ENCODE results near the gene KRTAP10-10.
"Not testable (repeated sequence)": the region's sequence is repeated elsewhere in the genome, so short reads cannot be mapped to it uniquely, and the experiment has no call there.

KRTAP10-10 gene

DNA sequence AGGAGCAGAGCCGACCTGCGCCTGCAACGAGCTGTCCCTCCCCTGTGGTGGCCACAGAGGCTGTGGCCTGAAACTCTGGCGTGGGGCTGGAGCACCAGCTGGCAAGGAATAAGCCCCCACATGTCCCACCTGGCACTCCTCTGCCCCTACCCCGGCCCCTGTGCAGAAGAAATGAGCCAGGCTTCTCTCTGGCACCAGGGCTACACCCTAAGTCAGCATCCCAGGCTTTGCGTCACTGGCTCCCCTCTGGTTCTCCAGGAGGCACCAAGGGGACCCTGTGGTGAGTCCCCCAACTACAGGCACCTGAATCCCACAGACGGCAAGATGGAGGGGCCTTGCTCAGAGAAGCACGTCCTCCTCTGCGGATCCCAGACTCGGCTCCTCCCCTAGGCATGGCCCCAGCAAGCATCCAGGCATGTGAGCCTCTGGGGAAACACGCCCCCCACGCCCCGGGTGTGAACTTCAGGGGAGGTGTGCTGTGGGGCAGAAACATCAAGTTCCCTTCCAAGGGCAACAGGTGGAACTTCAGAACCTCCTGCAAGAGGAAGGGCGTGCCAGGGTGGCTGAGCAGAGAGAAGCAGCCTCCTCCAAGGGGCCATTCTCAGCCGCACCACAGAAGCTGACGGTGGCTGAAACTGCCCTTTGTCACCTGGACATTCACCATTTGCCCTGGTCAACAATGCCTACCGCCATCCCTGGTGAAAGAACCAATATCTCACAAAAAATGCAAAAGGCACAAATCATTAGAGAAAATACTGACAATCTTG, 33.9 kb upstream of the KRTAP10-10 start:
- DNase-seq, result no peak

DNA sequence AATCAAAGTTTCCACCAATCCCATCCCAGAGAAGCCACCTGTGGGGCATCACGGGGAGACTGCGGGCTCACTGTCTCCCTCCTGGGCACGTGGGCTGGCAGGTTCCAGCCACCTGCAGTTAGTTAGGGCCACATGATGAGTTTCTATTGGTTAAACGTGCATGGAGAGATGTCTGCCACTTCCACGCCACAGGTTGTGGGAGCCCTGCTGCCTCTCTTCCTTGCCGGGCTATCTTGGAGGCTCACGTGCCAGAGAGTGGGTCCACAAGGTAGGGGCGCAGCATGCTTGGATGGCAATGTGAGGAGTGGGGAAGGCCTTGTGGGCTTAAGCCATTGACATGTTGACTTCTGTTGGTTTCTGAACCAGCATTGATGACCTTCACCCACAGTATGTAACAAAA, 33.2 kb upstream of the KRTAP10-10 start:
- DNase-seq, result no peak

DNA sequence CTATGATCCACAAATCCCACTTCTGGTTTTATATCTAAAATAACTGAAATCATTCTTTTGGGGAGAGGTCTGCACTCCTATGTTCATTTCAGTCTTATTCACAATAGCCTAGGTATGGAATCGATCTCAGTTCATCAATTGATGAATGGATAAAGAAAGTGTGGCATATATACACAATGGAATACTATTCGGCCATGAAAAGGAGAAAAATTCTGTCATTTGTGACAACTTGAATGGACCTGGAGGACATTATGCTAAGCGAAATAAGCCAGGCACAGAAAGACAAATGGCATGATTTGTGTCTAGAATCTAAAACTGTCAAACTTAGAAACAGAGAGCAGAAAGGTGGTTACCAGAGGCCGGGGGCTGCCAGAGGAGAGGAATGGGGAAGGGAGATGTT, 30.7 kb upstream of the KRTAP10-10 start:
- no peak for DNase-seq

DNA sequence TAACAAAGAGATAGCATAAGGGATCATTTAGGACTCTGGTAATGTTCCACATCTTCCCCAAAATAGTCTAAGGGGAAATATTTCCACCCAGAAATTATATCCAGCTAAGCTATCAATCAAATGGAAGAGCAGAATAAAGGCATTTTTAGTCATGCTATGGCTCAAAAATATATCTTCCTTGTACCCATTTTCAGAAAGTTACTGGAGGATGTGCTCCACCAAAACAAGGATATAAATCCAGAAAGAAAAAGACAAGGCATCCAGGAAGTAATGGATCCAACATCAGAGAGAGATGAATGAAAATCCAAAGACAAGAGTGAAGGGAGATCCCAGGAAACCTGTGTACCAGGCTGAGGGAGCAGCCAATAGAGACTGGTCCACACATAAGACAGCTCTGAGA, 28.0 kb upstream of the KRTAP10-10 start:
- DNase-seq, result no peak

DNA sequence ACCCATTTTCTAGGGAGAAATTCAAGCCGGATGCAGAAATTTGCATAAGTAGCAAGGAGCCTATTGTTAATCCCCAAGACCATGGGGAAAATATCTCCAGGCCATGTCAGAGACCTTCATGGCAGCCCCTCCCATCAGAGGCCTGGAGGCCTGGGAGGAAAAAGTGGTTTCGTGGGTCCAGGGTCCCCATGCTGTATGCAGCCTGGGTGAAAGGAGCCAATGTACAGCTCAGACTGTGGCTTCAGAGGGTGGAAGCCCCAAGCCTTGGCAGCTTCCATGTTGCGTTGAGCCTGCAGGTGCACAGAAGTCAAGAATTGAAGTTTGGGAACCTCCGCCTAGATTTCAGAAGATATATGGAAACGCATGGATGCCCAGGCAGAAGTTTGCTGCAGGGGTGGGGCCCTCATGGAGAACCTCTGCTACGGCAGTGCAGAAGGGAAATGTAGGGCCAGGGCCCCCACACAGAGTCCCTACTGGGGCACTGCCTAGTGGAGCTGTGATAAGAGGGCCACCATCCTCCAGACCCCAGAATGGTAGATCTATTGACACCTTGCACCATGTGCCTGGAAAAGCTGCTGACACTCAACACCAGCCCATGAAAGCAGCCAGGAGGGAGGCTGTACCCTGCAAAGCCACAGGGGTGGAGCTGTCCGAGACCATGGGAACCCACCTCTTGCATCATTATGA, 26.9 kb upstream of the KRTAP10-10 start:
- not testable (repeated sequence) for DNase-seq

DNA sequence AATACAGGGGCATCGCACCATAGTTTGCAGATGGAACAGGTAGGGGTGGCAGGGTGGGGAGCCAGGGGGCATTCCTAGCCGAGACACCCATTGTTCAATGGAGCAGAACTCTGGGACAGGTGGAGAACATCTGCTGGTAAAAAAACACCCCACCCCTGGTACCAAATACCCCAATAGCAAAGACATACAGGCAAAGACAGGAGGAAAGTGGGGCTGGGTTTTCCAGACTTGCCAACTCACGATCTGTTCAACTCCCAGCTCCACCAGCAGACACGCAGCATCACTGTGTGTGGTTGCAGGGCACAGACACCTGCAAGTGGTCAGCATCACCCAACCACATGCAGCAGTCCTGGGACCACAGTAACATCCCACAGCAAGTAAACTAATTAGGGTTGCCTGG, 25.6 kb upstream of the KRTAP10-10 start:
- no peak for DNase-seq

DNA sequence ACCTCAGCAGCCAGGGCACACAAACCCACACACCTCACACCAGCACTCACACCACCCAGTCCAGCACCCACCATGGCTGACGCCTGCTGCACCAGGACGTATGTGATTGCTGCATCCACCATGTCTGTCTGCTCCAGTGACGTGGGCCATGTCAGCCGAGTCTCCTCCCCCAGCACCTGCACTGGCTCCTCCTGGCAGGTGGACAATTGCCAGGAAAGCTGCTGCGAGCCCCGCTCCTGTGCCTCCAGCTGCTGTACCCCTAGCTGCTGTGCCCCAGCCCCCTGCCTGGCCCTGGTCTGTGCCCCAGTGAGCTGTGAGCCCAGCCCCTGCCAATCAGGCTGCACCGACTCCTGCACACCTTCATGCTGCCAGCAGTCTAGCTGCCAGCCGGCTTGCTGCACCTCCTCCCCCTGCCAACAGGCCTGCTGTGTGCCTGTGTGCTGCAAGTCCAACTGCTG, 25.1 kb upstream of the KRTAP10-10 start, which contains the start of gene KRTAP10-8:
Gene KRTAP10-8 (plus strand): TSS at position 51 of the 458 bp plus-strand sequence. CDS start 22 bp downstream, at position 73.
- no peak for DNase-seq

DNA sequence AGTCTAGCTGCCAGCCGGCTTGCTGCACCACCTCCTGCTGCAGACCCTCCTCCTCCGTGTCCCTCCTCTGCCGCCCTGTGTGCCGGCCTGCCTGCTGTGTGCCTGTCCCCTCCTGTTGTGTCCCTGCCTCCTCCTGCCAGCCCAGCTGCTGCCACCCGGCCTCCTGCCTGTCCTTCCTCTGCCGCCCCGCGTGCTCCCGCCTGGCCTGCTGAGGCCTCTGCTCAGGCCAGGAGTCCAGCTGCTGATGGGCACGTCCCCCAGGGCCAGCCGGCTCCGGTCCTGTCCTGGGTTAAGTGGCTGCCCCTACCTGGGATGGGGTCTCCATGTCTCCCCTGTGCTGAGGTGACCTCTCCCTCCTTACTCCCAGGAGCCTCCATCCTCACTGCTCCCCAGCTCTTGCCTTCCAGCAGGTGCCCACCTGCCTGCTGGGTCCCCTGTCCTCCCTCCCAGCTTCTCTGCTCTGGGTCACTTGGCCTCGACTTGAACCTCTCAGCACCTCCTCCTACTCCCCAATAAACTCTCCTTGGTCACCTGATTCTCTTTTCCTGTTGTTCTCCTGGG, 24.4 kb upstream of the KRTAP10-10 start:
- DNase-seq, result no peak

DNA sequence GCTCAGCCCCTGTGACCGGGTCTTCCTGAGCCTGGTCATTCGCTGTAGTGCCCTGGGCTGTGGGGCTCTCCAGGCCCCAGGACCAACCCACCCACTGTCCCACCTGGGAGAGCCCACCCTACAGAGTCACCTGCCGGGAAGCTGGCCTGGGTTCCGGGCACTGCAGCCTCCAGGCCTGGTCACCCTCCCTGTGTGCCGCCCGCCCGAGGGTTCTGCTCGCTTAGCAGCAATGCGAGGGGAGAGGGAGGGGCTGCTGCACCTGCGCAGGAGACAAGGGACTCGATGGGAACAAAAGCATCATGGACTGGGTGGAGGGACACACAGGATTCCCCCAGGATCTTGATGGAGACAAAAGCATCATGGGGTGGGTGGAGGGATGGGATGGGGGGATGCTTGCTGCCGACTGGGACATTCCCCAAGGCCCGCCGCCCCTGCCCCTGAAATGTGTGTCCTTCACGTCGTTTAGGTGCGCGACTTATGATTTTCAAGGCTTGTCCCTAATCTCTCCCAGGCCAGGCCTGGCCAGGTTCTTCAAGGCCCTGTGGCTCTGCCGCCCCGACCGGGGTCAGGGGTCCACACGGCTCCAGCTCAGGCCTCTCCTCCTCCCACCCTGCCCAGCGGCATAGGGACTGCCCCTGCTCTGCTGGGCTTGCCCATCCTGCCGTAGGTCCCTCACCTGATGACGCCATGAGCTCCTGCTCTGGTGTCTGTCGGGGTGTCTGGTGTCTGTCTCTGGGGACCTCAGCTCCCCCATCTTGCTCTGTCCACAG, 23.6 kb upstream of the KRTAP10-10 start:
- DNase-seq, result no peak

DNA sequence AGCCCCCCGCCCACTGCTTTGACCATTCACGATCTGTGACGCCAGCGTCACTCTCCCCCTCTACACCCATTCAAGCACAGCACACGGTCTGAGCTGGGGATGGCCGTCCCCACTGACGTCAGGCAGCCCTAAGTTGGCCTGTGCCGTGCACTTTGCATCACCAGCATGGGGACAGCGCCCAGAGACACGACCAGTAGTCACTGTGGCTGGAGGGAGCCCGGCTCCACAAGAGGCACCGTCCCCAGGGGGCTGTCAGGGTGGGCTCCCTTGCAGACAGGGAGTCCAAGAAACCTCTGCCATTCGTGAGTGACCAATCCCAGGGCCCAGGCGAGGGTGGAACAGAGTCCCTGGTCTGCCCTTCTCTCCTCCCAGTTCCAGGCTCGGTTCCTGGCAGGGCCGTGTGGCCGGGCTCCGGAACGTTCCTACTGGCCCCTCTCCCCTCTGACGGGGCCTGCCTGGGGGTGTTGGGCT, 23.0 kb upstream of the KRTAP10-10 start:
- no peak for DNase-seq

DNA sequence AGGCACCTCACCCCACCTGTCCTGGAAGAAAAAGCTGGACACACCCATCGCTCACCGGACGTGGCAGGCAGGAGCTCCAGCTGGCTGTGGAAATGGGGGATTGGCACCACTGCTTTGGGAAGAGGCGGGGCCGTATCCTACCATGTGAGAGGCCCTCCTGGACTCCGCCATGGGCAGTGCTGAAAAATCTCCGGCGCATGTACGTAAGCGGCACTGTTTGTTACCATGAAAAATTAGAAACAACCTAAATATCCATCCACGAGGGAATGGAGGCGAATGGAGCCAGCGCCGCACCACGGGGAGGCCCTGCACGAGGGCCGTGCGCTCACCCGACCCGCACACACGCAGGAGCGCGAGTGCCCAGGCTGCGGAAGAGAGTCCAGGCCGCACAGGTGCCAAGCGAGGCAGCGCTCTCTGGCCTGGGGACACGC, 22.2 kb upstream of the KRTAP10-10 start:
- DNase-seq, result no peak

DNA sequence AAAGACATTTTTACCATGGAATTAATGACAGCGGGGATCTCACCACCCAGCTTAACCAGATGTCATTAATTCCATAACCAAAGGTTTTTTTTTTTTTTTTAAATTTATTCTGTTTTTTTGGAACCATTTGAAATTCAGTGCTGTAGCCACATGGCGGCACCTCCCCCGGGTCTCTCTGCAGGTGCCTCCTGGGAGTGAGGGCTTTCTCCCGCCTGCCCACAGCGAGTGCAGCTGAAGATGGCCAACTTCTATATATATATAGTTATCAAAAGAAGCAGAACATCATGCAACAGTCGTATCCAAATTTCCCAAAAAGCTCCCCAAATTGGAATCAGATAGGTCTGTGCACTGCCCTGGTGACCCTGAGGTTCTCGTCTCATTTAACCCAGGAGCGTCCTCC, 21.7 kb upstream of the KRTAP10-10 start:
- DNase-seq, result no peak

DNA sequence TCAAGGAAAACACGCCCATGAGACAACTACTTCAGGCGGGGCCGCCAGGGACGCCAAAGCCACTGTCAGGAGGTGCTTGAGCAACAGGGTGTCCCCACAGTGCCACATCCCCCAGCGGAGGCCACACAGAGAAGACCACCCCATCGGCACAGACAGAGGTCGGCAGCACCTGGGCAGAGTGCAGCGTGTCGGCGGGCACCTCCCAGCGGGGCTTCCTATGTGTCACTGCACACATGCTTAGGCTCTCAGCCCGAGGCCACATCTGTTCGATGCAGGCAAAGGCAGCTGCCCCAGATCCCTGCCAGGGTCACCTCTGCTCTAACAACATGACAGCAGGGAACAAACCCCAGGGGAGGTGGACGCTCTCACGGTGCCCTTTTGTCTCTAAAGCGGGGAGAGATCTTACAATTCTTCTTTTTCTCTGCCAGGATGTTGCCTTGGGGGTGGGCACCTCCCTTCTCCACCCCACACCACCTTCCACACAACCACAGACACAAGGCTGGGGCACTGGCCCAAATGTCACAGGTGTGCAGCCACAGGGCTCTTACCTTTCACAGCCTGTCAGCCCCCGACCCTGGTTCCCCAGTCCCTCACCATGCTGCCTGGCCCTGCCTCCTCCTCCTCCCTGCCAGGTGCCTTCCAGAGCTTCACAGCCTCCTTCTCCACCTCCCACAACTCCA, 21.1 kb upstream of the KRTAP10-10 start:
- DNase-seq, result no peak

DNA sequence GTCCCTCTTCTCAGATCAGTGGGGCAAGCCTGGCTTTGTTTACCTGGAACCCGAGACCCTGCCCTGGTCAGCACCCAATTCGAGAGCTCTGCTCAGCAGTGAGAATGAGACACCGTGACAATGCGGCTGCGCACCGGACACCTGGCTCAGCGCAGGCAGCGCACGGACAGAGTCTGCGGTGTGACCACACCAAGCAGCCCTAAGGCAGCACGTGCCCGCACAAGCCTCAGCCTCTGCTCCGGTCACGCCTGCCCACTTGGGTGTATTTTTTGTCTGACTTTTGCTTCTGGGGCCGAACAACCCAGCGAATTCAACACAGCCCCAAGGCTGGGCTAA, 20.6 kb upstream of the KRTAP10-10 start:
- no peak for DNase-seq

DNA sequence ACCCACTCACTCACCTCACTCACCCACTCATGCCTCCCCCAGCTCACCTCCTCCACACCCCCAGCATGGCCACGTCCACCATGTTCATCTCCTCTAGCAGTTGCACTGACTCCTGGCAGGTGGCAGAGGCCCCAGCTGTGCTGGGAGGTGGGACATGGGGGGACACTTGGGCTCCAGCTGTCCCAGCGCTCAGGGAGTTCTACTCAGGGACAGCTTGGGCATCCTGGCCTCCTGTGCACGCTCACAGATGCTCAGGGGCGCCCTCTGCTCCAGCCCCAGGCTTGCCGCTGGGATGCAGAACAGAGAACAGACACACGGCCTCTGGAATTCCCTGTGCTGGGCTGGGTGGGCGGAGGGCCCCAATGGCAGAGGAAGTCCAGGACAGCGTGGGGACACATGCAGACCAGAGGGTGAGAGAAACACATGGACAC, 20.1 kb upstream of the KRTAP10-10 start:
- DNase-seq, result no peak

DNA sequence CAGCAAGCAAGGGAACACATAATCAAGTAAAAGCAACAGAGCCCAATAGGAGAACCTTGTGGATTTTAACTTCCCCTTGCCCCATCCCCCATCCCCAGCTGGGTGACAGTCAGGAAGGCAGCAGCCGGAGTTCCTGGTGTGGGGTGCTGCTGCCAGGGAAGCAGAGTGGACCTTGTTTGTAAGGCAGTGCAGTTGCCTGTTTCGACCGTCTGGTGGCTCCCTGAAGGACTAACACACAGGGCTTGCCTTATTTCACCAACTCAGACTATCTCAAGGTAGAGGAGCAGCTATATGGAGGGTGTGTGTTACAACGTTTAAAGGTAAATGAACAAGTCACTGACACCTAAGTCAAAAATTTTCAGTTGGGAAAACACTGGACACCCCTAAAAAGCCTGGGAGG, 18.7 kb upstream of the KRTAP10-10 start:
- no peak for DNase-seq

DNA sequence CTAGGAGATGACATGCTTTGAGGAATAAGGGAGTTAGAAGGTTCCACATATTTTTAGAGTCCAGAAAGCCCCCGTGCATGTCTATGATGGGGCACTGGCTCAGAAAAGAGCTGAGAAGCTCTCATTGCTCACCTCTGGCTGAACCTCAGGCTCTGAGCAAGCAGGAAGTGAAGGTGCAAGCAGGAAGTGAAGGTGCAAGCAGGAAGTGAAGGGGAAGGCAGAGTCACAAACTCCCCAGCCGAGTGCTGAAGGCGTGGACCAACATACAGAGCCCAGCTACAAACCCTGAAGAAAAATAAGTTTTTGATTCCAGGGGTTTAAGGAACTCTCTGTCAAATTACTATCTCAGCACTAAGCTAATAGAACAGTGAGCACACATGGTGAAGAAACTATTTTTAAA, 18.2 kb upstream of the KRTAP10-10 start:
- DNase-seq, result no peak

DNA sequence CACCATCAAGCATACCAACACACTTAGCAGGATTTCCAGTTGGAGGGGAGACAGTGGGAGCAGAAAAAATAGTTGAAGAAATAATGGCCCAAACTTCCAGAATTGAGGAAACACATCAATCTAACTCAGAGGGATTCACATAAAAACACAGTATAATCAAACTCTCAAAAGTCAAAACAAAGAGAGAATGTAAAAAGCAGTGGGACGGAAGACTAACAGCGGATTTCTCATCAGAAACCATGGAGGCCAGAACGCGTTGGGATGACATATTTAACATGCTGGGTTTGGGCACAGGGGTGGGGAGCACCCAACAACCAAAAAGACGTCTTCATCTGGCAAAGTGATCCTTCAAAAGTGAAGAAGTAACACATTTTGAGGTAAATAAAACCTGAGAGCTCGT, 17.3 kb upstream of the KRTAP10-10 start:
- DNase-seq, result no peak

DNA sequence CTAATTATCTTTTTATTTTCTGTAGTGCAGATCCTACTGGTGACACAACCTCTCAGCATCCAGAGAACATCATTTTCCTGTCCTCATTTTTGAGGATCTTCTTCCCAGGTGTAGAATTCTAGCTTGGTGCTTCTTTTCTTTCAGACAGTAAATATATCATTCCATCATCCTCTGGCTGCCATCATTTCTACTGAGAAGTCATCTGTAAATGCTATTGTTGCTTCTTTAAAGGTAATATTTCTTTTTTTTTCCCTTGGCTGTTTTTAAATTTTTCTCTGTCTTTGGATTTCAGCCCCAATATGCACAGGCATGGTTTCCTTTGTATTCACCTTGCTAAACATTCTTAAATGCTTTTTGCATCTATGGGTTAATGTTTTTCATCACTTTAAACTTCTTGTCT, 13.6 kb upstream of the KRTAP10-10 start:
- DNase-seq, result no peak

DNA sequence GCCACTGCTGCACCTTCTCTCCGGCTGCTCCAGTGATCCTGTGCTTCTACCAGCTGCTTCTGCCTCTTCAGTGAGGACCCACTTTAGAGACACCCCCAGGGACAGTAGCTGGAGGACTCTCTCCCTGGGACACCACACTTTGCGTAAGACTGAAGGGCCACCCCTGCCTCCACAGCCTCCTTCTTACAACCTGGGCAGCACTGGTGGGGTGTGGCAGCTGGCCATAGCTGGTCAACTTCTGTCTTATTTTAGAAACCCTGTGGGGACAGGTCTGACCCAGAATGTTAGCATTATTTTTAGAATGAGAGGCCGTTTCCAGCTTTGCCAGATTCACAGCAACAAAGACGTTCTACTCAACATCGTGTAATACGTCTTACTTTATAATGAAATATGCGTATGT, 11.4 kb upstream of the KRTAP10-10 start:
- no peak for DNase-seq

DNA sequence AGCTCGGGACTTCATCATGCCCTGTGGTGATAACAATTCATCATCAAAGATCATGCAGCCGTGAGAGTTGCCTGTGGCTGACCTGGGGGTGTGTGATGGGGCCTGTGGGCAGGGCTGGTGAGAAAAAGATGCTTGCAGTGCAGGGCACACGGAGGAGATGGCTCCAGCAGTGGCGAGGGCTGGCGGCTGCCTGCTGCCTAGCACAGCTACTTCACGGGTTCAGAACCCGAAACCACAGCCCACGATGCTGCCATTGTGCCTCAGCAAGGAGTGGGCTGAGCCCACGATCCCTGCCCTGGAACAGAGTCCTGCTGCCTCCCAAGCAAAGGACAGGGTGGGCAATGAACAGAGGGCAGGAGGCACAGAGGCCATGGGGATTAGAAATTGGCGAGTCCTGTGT, 10.9 kb upstream of the KRTAP10-10 start:
- DNase-seq, result no peak

DNA sequence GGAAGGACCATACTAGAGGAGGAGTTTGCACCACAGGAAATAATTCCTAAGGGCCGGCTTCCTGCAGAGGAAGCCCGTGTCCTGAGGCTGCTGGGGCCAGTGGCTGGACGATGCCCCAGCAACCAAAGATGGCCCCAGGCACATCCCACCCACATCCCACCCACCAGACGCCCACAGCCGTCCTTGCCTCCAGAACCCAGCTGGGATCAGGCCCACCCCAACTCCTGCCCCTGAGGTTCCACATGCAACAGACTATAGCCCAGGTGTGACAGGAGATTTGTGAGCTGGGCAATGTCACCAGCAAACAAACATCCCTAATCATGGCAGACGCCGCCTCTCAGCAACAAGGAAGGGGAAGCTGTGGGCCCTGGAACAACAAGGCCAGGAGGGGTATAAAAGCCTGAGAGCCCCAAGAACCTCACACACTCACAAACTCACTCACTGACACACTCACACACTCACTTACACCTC, 10.4 kb upstream of the KRTAP10-10 start, which contains the start of gene KRTAP10-9:
Gene KRTAP10-9 (plus strand): TSS at position 421 of the 471 bp plus-strand sequence. CDS start 79 bp downstream, outside the sequence.
- no peak for DNase-seq

Data from midbrain (tissue), 1 donor.